SK-N-SH (cell line): Measurements from ENCODE around the gene MGST2.

Source experiments
- EZH2phosphoT487 ChIP-seq: fragments of 200-600 bp; sonication (generic); IDR thresholded peaks from 2 replicates; pipeline ENCODE4 v1.6.1; 2017; ENCODE audit warnings: low read depth, mixed run types, mild to moderate bottlenecking, antibody characterized with exemption, moderate library complexity, borderline replicate concordance
- MAX ChIP-seq: IDR thresholded peaks from 2 replicates; pipeline ENCODE4 v1.4.0; 2012; ENCODE audit warnings: low read depth
- POLR2AphosphoS5 ChIP-seq: IDR thresholded peaks from 2 replicates; pipeline ENCODE4 v1.6.1; 2012; ENCODE audit warnings: low read depth, low read length
- RAD21 ChIP-seq: IDR thresholded peaks from 2 replicates; pipeline ENCODE4 v1.6.1; 2012; ENCODE audit warnings: mild to moderate bottlenecking, low read length

GRCh38 chr4:139744232-139744631 is 78.6 kb downstream of the MGST2 start:
- TF ChIP-seq MAX (no peak), POLR2AphosphoS5 (no peak), EZH2phosphoT487 (no peak), RAD21 (no peak)
